Stimulated activated CD8-positive, alpha-beta memory T cell treated with anti-CD3 and anti-CD28 coated beads, Interleukin-15, amount 100 ng/mL, for 1 hour (primary cell): ENCODE data around the gene INTS1.

Experiments used
- DNase-seq: peaks from one replicate; pipeline ENCODE4 v3.0.0-alpha.2; 2020; ENCODE audit warnings: low read depth

Gene INTS1, protein sequence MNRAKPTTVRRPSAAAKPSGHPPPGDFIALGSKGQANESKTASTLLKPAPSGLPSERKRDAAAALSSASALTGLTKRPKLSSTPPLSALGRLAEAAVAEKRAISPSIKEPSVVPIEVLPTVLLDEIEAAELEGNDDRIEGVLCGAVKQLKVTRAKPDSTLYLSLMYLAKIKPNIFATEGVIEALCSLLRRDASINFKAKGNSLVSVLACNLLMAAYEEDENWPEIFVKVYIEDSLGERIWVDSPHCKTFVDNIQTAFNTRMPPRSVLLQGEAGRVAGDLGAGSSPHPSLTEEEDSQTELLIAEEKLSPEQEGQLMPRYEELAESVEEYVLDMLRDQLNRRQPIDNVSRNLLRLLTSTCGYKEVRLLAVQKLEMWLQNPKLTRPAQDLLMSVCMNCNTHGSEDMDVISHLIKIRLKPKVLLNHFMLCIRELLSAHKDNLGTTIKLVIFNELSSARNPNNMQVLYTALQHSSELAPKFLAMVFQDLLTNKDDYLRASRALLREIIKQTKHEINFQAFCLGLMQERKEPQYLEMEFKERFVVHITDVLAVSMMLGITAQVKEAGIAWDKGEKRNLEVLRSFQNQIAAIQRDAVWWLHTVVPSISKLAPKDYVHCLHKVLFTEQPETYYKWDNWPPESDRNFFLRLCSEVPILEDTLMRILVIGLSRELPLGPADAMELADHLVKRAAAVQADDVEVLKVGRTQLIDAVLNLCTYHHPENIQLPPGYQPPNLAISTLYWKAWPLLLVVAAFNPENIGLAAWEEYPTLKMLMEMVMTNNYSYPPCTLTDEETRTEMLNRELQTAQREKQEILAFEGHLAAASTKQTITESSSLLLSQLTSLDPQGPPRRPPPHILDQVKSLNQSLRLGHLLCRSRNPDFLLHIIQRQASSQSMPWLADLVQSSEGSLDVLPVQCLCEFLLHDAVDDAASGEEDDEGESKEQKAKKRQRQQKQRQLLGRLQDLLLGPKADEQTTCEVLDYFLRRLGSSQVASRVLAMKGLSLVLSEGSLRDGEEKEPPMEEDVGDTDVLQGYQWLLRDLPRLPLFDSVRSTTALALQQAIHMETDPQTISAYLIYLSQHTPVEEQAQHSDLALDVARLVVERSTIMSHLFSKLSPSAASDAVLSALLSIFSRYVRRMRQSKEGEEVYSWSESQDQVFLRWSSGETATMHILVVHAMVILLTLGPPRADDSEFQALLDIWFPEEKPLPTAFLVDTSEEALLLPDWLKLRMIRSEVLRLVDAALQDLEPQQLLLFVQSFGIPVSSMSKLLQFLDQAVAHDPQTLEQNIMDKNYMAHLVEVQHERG (N-terminal part only)

DNA sequence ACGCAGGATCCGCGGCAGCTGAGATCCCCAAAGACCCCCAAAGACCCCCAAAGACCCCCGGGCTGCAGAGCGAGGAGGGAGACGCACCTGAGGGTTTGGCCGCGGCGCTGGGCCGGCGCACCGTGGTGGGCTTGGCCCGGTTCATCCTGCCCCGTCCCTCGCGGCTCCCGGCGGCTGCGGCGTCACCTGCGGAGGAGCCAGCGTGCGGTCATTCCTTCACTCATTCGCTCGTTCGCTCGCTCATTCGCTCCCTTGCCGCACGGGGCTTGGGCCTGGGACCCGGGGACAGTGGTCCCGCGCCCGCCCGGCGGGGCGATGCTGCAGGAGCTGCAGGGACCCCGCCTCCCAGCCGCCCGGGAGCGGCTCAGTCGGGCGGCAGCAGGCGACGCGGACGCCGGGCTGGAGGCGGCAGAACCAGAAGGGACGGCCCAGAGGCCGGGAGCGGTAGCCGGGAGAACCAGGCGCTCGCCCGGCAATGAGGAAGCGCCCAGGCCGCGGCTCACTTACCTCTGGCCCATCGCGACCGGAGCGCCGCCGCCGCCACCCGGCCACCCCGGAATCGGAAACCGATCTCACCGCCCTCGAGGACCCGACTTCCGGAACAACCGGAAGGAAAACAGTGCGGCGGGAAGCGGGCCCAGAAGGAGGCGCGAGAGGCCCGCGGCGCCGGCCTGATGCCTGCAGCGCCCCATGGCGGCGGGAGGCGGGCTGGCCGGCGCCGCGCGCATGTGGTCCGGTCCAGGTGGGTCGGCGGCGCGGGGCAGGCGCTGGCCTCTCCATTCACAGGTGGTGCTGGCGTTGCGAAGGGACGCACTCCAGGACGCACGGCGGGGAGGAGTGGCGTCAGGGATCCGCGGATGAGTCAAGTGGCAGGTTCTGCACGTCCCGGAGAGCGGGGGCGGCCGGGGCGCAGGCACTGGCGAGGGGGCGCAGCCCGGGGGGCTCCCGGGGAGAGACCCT lies at the start of gene INTS1:
Gene INTS1 (minus strand): TSS at position 574 of the 960 bp plus-strand sequence. CDS start 429 bp downstream, at position 145.
- DNase-seq = peak; percentile 78

DNA sequence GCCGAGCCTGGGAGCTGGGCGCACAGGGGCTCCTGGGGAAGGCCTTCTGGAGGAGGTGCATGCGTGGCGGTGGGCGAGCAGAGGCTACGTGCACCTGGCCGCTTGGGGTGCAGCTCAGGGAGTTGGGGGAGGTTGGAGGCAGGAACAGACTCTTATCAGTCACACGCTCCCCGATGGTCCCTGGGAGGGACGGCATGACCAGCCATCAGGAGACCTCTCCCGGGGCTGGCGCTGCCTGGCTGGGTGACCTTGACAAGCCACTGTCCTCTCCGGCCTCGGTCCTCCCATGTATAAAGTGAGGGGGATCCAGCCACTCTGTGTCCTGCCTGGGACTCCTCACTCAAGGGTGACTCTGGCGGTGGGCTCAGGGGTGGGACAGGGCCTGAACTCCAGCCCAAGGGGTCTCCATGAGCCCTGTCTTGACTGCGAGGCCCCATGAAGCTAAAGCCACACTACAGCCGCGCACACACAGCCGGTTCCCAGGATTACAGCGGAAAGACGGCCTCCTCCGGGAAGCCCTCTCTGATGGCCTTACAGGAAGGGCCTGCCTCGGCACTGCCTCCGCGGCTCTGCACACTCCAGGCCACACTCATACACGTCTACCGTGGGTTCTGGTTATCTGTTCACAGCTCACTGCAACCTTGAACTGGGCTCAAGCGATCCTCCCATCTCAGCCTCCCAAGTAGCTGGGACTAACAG lies 49.5 kb upstream of the INTS1 start:
- DNase-seq = no peak

DNA sequence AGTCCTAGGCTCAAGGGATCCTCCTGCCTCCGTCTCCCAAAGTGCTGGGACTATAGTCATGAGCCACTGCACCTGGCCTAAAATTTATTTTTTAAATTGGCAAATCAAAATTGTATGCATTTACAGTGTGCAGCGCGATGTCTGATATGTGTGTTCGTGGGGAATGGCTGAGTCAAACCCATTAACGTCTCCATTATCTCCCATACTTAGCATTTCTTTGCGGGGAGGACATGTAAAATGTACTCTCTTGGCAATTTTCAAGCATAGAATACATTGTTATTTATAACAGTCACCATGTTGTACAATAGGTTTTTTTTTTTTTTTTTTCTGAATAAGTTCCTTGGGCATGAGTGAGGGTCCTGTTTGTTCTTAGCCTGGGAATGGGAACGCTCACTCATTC lies 48.0 kb upstream of the INTS1 start:
- no peak for DNase-seq

DNA sequence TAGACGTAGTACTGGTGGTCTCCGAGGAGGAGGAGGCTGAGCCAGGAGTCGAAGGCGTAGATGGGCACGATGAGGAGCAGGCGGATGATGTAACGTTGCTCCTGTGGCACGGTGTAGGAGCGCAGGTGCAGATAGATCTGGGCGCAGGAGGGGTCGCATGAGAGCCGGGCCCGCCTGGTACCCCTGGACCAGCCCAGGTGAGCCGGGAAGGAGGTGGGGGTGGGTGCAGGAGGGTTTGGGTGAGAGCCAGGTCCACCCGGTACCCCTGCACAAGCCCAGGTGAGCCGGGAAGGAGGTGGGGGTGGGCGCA lies 46.6 kb upstream of the INTS1 start:
- no peak for DNase-seq

DNA sequence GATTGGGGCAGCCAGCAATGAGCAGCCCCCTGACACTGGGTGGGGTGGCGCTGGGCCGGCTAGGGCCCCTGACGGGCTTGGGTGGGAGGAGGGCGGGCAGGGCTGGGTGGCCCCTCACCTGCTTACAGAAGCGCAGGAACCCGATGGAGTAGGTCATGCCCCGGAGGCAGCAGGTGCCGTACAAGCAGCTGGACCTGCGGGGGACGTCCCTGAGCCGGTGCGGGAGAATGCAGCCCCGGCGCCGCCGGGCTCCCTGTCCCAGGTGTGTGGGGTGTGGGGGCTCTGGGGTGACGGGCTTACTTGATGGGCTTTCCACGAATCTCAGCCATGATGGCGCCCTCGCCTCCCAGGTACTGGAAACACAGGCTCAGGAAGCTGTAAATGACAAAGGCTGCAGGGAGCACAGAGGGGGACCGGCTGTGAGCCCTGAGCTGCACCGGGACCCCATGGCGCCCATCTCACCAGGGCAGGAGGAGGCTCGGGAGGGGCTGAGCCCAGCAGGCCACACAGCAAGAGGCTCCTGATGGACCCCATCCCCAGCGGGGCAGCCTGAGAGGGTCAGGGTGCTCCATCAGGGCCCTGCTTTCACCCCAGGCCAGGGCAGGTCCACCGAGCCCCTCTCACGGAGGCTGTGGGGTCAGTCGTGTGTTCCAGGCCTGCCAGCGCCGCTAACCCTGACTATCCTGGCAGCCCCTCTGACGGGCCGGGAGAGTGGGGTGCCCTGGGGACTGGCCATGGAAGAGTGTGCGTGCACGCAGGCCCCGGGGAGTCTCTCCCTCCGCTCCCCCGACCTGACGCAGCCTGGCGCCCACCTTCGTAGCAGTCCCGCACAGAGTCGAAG lies 46.0 kb upstream of the INTS1 start:
- no peak for DNase-seq

DNA sequence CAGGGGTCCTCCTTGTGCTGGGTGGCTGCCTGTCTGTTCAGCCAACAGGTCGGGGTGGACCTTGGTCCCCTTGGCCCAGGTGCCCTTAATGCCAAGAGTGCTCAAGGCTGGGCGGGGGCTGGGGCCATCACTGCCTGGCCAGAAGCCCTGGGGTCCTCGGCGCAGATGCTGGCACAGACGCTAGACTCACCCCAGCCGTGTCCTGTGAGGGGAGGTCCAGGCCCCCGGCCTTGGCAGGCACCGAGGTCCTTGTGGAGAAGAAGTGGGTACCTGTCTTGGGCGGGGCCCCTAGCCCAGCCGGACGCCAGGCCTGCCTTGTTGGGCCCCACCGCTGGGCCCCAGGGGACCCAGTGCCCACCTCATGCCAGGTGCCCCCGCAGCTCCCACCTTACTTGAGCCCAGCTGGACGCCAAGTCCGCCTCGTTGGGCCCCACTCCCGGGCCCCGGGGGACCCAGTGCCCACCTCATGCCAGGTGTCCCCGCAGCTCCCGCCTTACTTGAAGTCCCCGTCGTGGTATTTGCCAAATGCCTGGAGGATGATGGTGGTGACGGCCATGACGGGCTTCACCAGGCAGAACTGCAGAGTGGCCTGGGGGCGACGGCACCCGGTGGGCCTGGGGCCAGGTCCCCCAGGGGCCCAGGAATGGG lies 45.3 kb upstream of the INTS1 start:
- DNase-seq = no peak

DNA sequence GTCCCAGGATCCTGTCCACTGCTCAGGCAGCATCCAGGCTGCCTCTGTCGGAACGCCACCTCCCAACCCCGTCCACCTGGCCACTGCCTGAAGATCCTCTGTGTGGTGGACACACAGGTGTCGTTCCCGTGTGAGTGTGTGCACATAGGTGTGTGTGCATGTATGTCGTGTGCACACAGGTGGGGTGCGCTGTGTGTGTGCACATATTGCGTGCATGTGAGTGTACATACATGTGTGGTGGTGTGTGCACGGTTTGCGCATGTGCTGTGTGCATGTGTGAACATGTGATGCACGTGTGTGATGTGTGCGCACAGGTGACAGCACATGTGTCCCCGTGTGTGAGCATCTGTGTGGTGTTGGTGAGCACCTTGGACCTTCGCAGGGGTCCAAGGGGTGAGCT lies 44.8 kb upstream of the INTS1 start:
- no peak for DNase-seq

DNA sequence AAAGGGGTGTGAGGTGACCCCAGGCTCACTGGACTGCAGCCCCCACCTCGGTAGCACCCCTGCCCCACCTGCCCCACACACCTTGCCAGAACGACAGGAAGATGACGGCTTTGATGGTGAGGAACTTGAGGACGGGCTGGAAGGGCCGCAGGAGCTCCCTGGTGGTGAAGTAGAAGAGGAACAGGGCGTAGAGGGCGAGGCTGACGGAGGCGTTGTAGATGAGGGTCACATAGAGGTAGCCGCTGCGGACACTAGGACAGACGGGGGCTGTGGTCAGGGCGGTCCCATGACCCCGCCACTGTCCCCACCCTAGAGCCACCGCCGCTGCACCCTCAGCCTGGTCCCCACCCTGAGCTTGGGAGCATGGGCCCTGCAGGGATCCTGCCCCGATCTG lies 44.2 kb upstream of the INTS1 start:
- DNase-seq = no peak

DNA sequence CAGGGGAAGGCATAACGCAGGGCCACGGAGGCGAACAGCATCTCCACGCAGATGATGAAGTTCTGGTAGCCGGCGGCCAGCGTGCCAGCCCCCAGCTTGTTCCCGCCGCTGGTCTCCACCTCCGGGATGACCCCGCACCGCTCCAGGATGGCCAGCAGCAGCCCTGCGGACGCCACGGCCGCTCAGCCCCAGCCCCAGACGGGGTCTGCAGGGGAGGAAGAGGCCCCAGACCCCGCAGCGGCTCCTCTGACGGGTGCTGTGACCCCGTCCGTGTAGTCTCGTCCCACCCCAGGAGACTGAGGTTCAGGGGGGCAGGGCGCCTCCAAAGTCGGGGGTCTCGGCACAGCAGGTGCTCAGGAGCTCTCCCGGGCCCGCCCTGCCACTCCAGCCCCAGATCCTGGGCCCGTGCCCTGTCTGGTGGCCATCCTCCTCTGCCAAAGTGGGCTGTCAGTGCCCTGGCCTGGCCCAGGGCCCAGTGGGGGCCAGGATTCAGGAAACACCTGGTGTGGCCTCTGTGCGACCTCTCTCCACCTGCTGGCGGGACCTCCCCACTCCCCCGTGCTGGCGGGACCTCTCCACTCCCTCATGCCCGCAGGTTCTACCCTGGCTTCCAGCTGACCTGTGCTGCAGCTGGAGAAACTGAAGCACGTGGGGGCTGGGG lies 43.7 kb upstream of the INTS1 start:
- DNase-seq = no peak

DNA sequence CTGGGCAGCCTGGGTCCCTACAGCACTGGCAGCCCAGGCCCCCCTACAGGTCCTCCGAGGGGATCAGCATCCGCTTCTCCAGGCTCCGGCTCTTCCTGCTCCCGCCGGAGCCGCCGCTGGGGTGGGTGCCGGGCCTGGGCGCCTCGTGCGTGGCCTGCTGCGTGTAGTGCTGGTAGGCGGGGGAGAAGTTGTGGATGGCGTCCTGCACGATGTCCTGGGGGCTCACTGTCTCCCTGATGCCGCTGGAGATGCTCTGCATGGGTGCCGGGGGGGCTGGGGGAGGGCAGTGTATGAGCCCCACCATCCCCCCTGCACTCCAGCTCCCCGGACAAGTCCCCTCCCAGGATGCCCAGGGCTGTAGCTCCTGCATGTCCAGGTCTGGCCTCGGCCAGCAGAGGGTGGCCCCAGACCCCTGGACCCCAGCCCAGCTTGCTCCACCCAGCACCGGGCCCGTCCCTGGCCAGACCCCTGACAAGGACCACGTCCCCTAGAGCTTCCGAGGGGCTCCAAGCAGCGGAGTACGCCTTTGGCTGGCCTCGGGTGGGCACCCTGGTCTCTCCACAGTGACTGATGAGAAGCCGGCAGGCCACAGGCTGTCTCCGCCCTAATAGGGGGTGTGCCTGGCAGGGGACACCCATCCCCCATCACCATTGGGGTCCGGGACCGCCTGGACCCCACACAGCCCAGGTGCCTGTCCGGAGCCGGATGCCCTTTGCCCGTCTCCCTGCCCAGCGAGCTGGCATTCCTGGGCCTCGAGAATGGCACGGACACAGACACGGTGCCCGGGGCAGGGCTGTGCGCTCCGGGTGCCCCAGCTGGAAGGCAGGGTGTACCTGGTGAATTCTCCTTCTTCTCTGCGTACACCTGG lies 43.0 kb upstream of the INTS1 start:
- no peak for DNase-seq

DNA sequence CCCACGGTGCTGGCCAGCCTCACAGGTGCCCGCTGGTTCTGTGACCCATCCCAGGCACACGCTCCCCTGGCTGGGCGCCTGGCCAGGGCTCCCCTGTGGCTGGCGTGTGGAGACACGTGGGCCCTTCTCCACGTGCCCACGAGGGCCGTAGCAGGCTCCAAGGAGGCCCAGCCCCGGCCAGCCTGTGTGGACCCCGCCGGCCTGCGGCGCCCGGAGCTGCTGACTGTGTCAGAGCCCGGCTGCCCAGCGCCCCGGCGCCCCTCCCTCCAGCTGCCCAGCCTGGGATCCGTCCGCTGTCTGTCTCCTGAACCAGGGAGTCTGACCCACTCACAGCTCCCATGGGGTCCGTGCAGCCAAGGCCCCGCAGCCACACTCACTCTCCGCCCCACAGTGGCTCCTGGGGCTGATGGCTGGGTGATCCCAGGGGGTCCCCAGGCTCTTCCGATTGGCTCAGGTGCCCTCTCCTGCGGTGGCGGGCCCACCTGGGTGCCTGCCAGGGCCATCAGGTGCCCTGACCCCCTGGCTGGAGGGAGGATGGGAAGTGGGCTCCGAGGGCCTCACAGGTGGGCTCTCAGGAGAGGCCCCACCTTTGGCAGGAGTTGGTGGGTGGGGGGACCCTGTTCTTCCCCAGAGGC lies 42.2 kb upstream of the INTS1 start:
- DNase-seq = no peak

DNA sequence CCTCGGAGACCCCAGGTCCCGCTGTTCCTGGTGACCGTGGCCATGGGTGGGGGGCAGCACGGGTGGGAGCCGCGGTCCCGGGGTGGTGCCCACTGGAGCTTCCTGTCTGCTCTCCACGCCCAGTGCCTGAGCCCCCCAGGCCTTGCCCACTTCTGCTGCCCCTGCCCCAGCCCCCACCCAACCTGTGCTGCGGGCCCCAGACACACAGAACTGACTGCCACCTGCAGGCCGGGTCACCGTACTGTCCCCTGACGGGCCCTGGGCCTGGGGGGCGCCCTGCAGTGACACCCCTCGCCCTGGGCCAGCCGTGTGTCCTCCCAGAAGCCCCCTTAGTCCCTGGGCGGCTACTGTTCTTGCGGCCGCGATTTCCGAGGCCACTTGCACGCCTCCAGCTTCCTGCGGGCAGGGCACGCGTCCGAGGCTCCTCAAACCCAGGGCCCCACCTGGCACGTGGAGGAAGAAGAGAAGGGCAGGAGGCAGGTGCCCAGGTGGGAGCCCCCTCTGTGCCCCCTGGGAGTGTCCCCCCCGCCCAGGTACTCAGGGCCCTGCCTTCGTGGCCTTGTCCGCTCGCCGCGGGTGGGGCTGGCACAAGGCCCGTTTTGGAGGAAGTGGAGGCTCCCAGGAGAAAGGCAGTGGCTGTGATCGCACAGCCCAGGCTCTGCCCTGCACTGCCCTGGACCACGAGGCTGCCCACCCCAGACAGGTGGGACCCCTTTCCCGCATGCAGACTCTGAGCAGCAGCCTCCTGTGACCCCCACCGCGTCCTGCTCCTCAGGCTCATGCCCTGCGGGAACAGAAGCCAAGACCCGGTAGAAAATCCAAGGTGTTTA lies 41.4 kb upstream of the INTS1 start:
- no peak for DNase-seq

DNA sequence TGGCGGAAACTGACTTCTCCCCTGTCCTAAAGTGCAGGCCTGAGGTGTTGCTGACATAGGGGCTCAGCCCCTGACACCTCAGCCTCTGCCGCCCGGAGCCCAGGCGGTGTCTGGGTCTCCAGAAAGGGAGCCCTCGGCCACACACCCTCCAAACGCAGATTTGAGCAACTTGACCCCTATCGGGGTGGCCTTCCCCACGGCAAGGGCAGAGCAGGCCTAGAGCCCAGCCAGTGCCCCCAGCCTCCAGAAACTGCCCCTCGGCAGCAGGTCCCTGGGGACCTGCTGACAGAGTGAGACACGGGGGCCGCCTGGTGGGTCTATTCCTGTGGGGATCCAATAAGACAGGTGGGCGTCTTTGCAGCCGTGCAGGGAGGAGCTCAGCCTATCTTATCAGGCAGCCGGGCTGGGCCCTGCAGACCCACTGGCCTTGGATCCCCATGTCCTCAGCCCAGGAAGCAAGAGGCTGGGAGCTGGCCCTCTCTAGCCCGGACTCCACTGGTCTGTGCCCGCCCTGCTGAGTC lies 40.8 kb upstream of the INTS1 start:
- DNase-seq = no peak

DNA sequence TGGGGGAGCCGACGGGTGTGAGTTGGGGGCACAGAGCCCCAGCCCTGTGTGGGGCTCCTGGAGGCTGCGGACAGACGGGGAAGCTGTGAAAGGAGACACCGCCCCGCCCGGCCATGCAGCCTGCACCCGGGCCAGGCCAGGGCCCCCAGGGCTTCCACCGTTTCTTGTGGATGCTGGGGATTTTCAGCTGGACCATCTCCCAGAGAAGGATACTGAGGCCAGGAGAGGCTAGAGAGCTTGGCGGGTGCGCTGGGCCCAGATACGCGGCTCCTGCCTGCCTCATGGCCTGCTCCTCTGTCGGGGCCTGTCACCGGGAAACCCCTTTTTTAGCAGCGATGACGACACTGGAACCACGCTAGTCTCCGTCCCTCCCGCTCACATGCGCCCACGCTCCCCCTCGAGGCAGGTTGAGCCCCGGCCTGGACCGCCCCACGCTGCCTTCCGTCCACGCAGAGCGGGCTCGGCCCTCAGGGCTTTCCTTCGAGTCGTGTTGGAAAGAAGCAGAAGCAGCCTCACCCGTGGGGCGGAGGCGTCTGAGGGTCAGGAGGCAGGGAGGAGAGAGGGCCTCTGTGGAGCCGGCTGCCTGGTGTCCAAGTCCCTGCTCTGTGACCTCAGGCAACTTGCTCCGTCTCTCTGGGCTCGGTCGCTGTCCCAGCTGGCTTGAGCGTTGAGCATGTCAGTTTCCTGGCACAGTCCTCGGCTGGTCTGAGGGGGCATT lies 40.1 kb upstream of the INTS1 start:
- DNase-seq = no peak

DNA sequence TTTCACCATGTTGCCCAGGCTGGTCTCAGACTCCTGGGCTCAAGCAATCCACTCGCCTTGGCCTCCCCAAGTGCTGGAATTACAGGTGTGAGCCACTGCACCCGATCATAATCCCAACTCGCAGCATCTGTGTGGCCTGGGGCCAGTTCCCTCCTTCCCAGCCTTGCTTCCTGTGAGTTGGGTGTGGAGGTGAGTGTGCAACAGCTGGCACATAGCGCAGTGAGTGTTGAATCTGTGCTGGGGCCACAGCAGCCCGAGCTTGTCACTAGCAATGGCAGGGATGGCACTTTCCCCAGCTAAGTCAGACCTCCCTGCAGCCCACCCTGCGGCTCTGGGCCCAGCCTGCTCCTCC lies 39.6 kb upstream of the INTS1 start:
- no peak for DNase-seq
